ENCODE results near the gene HAAO. TPM values are rescaled to one million over a fixed set of nuclear protein-coding genes. Genes with fewer than 3 reads are reported as not detected.

The HAAO gene
- total and polyA plus RNA-seq, 2 of the 13 experiments (the other 11 are each of a cell fraction or from before 2014, with no cell fraction given), result 36.1 to 42.7 TPM

- TF ChIP-seq SNAPC5 (CRISPR knock-in tag; IDR thresholded peaks at IDR 0.05; ENCODE audit: borderline replicate concordance), result peak; percentile 68; the same call in 1 of the 2 replicates
- TF ChIP-seq ZNF546 (CRISPR knock-in tag; conservative IDR thresholded peaks at IDR 0.05), result peak; percentile 94
- TF ChIP-seq SKIL (CRISPR knock-in tag; IDR thresholded peaks at IDR 0.05; ENCODE audit: borderline replicate concordance), result no peak; the same call in 1 of the 2 replicates
- TF ChIP-seq, protein P1, sequence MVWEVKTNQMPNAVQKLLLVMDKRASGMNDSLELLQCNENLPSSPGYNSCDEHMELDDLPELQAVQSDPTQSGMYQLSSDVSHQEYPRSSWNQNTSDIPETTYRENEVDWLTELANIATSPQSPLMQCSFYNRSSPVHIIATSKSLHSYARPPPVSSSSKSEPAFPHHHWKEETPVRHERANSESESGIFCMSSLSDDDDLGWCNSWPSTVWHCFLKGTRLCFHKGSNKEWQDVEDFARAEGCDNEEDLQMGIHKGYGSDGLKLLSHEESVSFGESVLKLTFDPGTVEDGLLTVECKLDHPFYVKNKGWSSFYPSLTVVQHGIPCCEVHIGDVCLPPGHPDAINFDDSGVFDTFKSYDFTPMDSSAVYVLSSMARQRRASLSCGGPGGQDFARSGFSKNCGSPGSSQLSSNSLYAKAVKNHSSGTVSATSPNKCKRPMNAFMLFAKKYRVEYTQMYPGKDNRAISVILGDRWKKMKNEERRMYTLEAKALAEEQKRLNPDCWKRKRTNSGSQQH (CRISPR knock-in tag; IDR thresholded peaks at IDR 0.05; ENCODE audit: low read depth), result peak; percentile 91
- TF ChIP-seq MTA1 (CRISPR knock-in tag; IDR thresholded peaks at IDR 0.05; ENCODE audit: borderline replicate concordance), result peak; percentile 25; the same call in 1 of the 2 replicates
- no peak; the same call in none of the 2 replicates for TF ChIP-seq AKAP8 (CRISPR knock-in tag; IDR thresholded peaks at IDR 0.05)
- TF ChIP-seq ZNF674 (CRISPR knock-in tag; IDR thresholded peaks at IDR 0.05; ENCODE audit: low read depth), result 0 out of 2 replicates have a peak, but pooled peaks have one; percentile 24
- TF ChIP-seq RNF2 (conservative IDR thresholded peaks at IDR 0.05; ENCODE audit: low read depth), result peak; percentile 100
- TF ChIP-seq, protein P2, sequence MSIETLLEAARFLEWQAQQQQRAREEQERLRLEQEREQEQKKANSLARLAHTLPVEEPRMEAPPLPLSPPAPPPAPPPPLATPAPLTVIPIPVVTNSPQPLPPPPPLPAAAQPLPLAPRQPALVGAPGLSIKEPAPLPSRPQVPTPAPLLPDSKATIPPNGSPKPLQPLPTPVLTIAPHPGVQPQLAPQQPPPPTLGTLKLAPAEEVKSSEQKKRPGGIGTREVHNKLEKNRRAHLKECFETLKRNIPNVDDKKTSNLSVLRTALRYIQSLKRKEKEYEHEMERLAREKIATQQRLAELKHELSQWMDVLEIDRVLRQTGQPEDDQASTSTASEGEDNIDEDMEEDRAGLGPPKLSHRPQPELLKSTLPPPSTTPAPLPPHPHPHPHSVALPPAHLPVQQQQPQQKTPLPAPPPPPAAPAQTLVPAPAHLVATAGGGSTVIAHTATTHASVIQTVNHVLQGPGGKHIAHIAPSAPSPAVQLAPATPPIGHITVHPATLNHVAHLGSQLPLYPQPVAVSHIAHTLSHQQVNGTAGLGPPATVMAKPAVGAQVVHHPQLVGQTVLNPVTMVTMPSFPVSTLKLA (IDR thresholded peaks at IDR 0.05), result peak; percentile 31
- TF ChIP-seq SKI (IDR thresholded peaks at IDR 0.05; ENCODE audit: partially characterized antibody), result peak; percentile 78
- peak; percentile 89; the same call in 1 of the 2 replicates for TF ChIP-seq ZNF225 (CRISPR knock-in tag; IDR thresholded peaks at IDR 0.05)
- TF ChIP-seq ELF3 (CRISPR knock-in tag; IDR thresholded peaks at IDR 0.05), result peak; percentile 89
- TF ChIP-seq KLF6 (CRISPR knock-in tag; IDR thresholded peaks at IDR 0.05), result peak; percentile 97
- TF ChIP-seq KLF16 (CRISPR knock-in tag; IDR thresholded peaks at IDR 0.05), result peak in 1 of 2 experiments; percentile 97; a peak in 2 of 4 replicates
- TF ChIP-seq HIC2 (CRISPR knock-in tag; IDR thresholded peaks at IDR 0.05; ENCODE audit: low read depth), result peak; percentile 57; the same call in 1 of the 2 replicates
- no peak for TF ChIP-seq ZNF572 (CRISPR knock-in tag; IDR thresholded peaks at IDR 0.05)
- TF ChIP-seq BORCS8-MEF2B (CRISPR knock-in tag; IDR thresholded peaks at IDR 0.05), result peak; percentile 98
- no peak for TF ChIP-seq PLRG1 (conservative IDR thresholded peaks at IDR 0.05)
- TF ChIP-seq, protein P3, sequence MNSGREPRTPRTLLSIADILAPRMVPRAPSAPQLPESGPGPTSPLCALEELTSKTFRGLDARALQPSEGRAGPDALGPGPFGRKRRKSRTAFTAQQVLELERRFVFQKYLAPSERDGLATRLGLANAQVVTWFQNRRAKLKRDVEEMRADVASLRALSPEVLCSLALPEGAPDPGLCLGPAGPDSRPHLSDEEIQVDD (CRISPR knock-in tag; IDR thresholded peaks at IDR 0.05; ENCODE audit: borderline replicate concordance), result peak; percentile 72; the same call in 1 of the 2 replicates
- TF ChIP-seq HOXA7 (CRISPR knock-in tag; IDR thresholded peaks at IDR 0.05), result peak; percentile 95; the same call in 1 of the 2 replicates
Measured at GRCh38 chr2:42810121-42810970, 18.0 kb upstream of the HAAO start (continued).
